ENCODE measurements around the gene AMPH.

GRCh38 chr7:38592737-38593288 lies 38.4 kb downstream of the AMPH start:
- TF ChIP-seq, protein P1, sequence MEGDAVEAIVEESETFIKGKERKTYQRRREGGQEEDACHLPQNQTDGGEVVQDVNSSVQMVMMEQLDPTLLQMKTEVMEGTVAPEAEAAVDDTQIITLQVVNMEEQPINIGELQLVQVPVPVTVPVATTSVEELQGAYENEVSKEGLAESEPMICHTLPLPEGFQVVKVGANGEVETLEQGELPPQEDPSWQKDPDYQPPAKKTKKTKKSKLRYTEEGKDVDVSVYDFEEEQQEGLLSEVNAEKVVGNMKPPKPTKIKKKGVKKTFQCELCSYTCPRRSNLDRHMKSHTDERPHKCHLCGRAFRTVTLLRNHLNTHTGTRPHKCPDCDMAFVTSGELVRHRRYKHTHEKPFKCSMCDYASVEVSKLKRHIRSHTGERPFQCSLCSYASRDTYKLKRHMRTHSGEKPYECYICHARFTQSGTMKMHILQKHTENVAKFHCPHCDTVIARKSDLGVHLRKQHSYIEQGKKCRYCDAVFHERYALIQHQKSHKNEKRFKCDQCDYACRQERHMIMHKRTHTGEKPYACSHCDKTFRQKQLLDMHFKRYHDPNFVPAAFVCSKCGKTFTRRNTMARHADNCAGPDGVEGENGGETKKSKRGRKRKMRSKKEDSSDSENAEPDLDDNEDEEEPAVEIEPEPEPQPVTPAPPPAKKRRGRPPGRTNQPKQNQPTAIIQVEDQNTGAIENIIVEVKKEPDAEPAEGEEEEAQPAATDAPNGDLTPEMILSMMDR (conservative IDR thresholded peaks at IDR 0.05): no peak
- TF ChIP-seq EZH2 (IDR thresholded peaks at IDR 0.05; ENCODE audit: low read depth): no peak
